NCI-H446 (cell line): Measurements from ENCODE around the gene MDC1.
"Not testable (repeated sequence)": the region's sequence is repeated elsewhere in the genome, so short reads cannot be mapped to it uniquely, and the experiment has no call there.

Experiments used
- DNase-seq, 2 experiments: peaks; one replicate each; lab custom pipeline; 2025; lab: John Stamatoyannopoulos, UW

Gene MDC1, protein sequence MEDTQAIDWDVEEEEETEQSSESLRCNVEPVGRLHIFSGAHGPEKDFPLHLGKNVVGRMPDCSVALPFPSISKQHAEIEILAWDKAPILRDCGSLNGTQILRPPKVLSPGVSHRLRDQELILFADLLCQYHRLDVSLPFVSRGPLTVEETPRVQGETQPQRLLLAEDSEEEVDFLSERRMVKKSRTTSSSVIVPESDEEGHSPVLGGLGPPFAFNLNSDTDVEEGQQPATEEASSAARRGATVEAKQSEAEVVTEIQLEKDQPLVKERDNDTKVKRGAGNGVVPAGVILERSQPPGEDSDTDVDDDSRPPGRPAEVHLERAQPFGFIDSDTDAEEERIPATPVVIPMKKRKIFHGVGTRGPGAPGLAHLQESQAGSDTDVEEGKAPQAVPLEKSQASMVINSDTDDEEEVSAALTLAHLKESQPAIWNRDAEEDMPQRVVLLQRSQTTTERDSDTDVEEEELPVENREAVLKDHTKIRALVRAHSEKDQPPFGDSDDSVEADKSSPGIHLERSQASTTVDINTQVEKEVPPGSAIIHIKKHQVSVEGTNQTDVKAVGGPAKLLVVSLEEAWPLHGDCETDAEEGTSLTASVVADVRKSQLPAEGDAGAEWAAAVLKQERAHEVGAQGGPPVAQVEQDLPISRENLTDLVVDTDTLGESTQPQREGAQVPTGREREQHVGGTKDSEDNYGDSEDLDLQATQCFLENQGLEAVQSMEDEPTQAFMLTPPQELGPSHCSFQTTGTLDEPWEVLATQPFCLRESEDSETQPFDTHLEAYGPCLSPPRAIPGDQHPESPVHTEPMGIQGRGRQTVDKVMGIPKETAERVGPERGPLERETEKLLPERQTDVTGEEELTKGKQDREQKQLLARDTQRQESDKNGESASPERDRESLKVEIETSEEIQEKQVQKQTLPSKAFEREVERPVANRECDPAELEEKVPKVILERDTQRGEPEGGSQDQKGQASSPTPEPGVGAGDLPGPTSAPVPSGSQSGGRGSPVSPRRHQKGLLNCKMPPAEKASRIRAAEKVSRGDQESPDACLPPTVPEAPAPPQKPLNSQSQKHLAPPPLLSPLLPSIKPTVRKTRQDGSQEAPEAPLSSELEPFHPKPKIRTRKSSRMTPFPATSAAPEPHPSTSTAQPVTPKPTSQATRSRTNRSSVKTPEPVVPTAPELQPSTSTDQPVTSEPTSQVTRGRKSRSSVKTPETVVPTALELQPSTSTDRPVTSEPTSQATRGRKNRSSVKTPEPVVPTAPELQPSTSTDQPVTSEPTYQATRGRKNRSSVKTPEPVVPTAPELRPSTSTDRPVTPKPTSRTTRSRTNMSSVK (N-terminal part only)

GRCh38 chr6:30717129-30717844, at the start of gene MDC1:
Gene MDC1, minus strand, starts transcription at chr6:30717281. Its CDS starts 2,106 bp downstream, at chr6:30715175.
- DNase-seq, result peak; percentile 99

DNA sequence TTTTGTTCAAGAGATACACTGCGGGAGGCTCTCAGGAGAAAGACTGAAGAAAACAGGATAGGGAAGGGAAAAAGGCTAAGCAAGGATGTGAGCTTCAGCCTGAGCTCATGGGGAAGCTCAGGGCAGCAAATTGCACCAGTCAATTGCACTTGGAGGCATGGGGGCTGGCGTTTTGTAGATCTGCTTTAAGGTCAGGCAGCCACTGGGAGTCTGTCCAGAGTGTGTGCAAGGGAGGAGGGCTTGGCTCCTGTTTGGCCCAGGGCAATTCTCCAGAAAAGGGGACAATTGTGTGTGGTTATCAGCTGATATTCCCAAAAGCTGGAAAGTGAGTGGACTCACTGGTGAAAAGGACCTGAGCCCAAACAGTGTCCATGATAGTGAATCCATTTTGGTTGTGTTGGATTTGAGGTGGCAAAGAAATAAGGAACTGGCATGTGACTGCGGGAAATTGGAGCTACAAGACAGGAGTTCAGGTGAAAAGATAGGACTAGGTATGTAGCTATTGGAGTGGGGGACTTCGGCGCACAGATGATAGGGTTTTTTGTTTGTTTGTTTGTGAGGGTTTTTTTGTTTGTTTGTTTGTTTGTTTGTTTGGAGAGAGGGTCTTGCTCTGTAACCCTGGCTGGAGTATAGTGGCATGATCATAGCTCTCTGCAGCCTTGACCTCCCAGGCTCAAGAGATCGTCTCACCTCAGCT, 49.5 kb upstream of the MDC1 start:
- no peak for DNase-seq

GRCh38 chr6:30765495-30765894, 48.4 kb upstream of the MDC1 start:
- not testable (repeated sequence) for DNase-seq

DNA sequence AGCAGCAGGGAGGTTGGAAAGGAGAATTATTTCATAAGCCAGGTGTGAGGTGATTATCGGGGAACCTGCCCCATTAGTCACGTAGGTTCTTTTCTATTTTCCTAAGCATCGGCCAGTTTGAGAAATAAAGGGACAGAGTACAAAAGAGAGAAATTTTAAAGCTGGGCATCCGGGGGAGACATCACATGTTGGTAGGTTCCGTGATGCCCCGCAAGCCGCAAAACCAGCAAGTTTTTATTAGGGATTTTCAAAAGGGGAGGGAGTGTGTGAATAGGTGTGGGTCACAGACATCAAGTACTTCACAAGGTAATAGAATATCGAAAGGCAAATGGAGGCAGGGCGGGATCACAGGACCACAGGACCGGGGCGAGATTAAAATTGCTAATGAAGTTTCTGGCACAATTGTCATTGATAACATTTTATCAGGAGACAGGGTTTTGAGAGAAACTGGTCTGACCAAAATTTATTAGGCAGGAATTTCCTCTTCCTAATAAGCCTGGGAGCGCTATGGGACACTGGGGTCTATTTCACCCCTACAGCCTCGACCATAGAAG, 47.5 kb upstream of the MDC1 start:
- DNase-seq, result not testable (repeated sequence)

GRCh38 chr6:30763618-30764489, 46.8 kb upstream of the MDC1 start:
- DNase-seq, result no peak

DNA sequence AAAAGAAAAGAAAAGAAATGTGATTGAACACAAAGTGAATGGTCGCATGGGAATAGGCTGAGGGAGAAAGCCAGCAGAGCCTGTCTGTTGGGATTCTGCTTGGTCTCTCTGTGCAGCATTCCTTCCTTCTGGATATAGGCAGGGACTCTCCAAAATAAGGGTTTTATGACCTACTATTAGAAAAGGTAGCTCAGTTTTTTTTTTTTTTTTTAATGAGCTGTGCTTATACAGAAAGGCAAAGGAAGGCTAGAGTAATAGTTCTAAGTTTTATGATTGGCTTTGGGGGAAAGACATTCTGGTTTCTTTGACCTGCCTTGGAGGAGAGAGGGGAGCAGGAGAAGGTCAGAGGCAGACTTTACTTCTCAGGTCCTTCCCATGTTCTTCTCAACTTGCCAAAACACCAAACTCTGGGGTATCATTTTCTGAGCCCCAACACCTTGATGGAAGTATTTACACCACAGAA, 46.1 kb upstream of the MDC1 start:
- DNase-seq, result no peak

DNA sequence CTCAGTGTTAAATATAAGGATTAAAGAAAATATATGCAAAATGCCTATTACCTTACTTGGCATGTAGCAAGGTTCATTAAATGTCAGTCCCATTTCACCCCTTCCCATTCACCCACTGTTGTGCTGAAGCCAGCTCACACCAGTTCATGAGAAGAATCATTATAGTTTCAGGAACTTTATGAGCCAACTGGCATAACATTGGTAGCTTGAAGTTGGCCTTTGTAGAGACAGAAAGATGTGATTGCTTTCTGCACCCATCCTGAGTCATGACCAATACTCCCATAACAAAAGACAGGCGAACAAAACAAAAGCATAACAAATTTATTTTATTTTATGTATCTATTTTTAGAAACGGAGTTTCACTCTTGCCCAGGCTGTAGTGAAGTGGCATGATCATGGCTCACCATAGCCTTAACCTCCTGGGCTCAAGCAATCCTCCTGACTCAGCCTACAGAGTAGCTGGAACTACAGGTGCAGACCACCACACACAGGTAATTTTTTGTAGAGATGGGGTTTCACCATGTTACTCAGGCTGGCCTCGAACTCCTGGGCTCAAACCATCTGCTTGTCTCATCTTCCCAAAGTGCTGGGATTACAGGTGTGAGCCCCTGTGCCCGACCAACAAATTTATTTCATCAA, 44.8 kb upstream of the MDC1 start:
- no peak for DNase-seq

DNA sequence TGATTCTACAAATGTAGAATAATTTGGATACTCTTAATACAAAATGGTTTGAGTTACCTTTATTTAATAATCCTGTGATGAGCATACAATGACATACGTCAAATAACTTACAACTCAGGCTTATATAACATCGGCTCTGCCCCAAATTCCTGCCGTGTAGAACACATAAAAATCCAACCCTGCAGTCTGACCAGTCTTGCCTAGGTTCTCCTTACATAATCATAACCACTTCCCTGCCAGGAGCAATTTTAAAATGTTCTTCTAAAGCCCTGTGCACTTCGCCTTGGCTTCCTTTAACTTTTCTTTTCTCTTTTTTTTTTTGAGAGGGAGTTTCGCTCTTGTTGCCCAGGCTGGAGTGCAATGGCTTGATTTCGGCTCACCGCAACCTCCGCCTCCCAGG, 43.5 kb upstream of the MDC1 start:
- DNase-seq, result no peak

- no peak for DNase-seq
Measured at GRCh38 chr6:30759575-30760239, 42.6 kb upstream of the MDC1 start.

GRCh38 chr6:30757261-30757904, 40.3 kb upstream of the MDC1 start:
- DNase-seq, result no peak

GRCh38 chr6:30756405-30757003, 39.4 kb upstream of the MDC1 start:
- not testable (repeated sequence) for DNase-seq

- no peak for DNase-seq
Measured at GRCh38 chr6:30754631-30755030, 37.5 kb upstream of the MDC1 start.

- DNase-seq, result peak; percentile 46 to 88
Measured at GRCh38 chr6:30752157-30752927, 35.3 kb upstream of the MDC1 start.

DNA sequence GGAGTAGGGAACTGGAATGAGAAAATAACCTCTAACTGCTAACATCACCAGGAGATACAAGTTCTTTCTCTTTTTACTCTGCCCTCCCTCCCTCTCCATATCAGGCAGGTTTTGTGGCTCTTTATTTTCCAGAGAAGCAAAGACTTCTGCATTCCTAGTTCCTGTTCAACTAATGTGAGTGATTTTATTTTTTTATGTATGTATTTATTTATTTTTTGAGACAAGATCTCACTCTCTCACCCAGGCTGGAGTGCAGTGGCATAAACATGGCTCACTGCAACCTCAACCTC, 33.2 kb upstream of the MDC1 start:
- no peak for DNase-seq

- no peak for DNase-seq
Measured at GRCh38 chr6:30749554-30750378, 32.7 kb upstream of the MDC1 start.
